Measurements from ENCODE around the gene KRTAP10-1.
"Not testable (repeated sequence)": the region's sequence is repeated elsewhere in the genome, so short reads cannot be mapped to it uniquely, and the experiment has no call there.

Gene KRTAP10-1

GRCh38 chr21:44568261-44568660 lies 28.3 kb upstream of the KRTAP10-1 start:
- Histone ChIP-seq H3K9me3 (ENCODE audit: insufficient read depth, low read depth, low read length) (no peaks in the 10 kb centered on the region; the same call in 1 of the 2 replicates), H3K27me3 (ENCODE audit: insufficient read depth, low read length) (no peaks in the 10 kb centered on the region), H3K27ac (ENCODE audit: low read length) (no peak overlapping the region), H3K4me3 (ENCODE audit: low read length) (no peak overlapping the region), H3K9ac (ENCODE audit: low read depth, low read length) (no peak overlapping the region), H3K4me1 (ENCODE audit: insufficient read depth, low read length) (no peaks in the 10 kb centered on the region), H3K36me3 (ENCODE audit: insufficient read depth, low read depth, low read length) (no peaks in the 10 kb centered on the region)

- no peaks in the 10 kb centered on the region for H3K36me3 ChIP-seq (ENCODE audit: insufficient read depth, low read depth, low read length)
- H3K9me3 ChIP-seq (ENCODE audit: insufficient read depth, low read depth, low read length), result no peaks in the 10 kb centered on the region; the same call in 1 of the 2 replicates
- H3K27me3 ChIP-seq (ENCODE audit: insufficient read depth, low read length), result no peaks in the 10 kb centered on the region
- no peak overlapping the region for H3K27ac ChIP-seq (ENCODE audit: low read length)
- H3K9ac ChIP-seq (ENCODE audit: low read depth, low read length), result no peak overlapping the region
- no peak overlapping the region for H3K4me3 ChIP-seq (ENCODE audit: low read length)
- no peaks in the 10 kb centered on the region for H3K4me1 ChIP-seq (ENCODE audit: insufficient read depth, low read length)
These were observed 27.6 kb upstream of the KRTAP10-1 start for GRCh38 chr21:44567481-44568171.

GRCh38 chr21:44566403-44566802 lies 26.4 kb upstream of the KRTAP10-1 start:
- H3K27me3 ChIP-seq (ENCODE audit: insufficient read depth, low read length), result no peaks in the 10 kb centered on the region
- no peaks in the 10 kb centered on the region for H3K36me3 ChIP-seq (ENCODE audit: insufficient read depth, low read depth, low read length)
- H3K9ac ChIP-seq (ENCODE audit: low read depth, low read length), result no peak overlapping the region
- H3K27ac ChIP-seq (ENCODE audit: low read length), result no peak overlapping the region
- no peak overlapping the region for H3K4me3 ChIP-seq (ENCODE audit: low read length)
- no peaks in the 10 kb centered on the region; the same call in 1 of the 2 replicates for H3K9me3 ChIP-seq (ENCODE audit: insufficient read depth, low read depth, low read length)
- no peaks in the 10 kb centered on the region for H3K4me1 ChIP-seq (ENCODE audit: insufficient read depth, low read length)

GRCh38 chr21:44564886-44565598 lies 25.0 kb upstream of the KRTAP10-1 start:
- no peaks in the 10 kb centered on the region for H3K4me1 ChIP-seq (ENCODE audit: insufficient read depth, low read length)
- no peak overlapping the region for H3K4me3 ChIP-seq (ENCODE audit: low read length)
- no peaks in the 10 kb centered on the region for H3K27me3 ChIP-seq (ENCODE audit: insufficient read depth, low read length)
- H3K27ac ChIP-seq (ENCODE audit: low read length), result no peak overlapping the region
- no peaks in the 10 kb centered on the region for H3K9me3 ChIP-seq (ENCODE audit: insufficient read depth, low read depth, low read length)
- H3K36me3 ChIP-seq (ENCODE audit: insufficient read depth, low read depth, low read length), result no peaks in the 10 kb centered on the region
- no peak overlapping the region for H3K9ac ChIP-seq (ENCODE audit: low read depth, low read length)

GRCh38 chr21:44564099-44564498 lies 24.1 kb upstream of the KRTAP10-1 start:
- Histone ChIP-seq H3K4me1 (ENCODE audit: insufficient read depth, low read length) (no peaks in the 10 kb centered on the region), H3K27me3 (ENCODE audit: insufficient read depth, low read length) (no peaks in the 10 kb centered on the region), H3K9ac (ENCODE audit: low read depth, low read length) (no peak overlapping the region), H3K4me3 (ENCODE audit: low read length) (no peak overlapping the region), H3K36me3 (ENCODE audit: insufficient read depth, low read depth, low read length) (no peaks in the 10 kb centered on the region), H3K9me3 (ENCODE audit: insufficient read depth, low read depth, low read length) (no peaks in the 10 kb centered on the region), H3K27ac (ENCODE audit: low read length) (no peak overlapping the region)

GRCh38 chr21:44558695-44559094 lies 18.7 kb upstream of the KRTAP10-1 start, which contains the start of gene KRTAP10-3:
Gene KRTAP10-3, minus strand, starts transcription at chr21:44558795. Its CDS starts 80 bp downstream, at chr21:44558715.
- Histone ChIP-seq H3K27me3 (ENCODE audit: insufficient read depth, low read length) (no peaks in the 10 kb centered on the region), H3K27ac (ENCODE audit: low read length) (no peak within 1 kb of the TSS), H3K4me3 (ENCODE audit: low read length) (no peak within 1 kb of the TSS), H3K9me3 (ENCODE audit: insufficient read depth, low read depth, low read length) (no peaks in the 10 kb centered on the region), H3K36me3 (ENCODE audit: insufficient read depth, low read depth, low read length) (no peaks in the 10 kb centered on the region), H3K4me1 (ENCODE audit: insufficient read depth, low read length) (no peaks in the 10 kb centered on the region), H3K9ac (ENCODE audit: low read depth, low read length) (no peak within 1 kb of the TSS)

DNA sequence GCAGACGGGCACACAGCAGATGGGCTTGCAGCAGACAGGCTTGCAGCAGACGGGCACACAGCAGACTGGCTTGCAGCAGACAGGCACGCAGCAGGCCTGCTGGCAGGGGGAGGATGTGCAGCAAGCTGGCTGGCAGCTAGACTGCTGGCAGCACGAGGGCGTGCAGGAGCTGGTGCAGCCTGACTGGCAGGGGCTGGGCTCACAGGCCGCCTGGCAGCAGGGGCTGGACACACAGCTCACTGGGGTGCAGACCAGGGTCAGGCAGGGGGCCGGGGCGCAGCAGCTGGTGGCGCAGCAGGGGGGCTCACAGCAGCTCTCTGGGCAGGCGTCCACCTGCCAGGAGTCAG lies 18.3 kb upstream of the KRTAP10-1 start:
- not testable (repeated sequence) for H3K27ac ChIP-seq (ENCODE audit: low read length); H3K4me3 ChIP-seq (ENCODE audit: low read length); H3K36me3 ChIP-seq (ENCODE audit: insufficient read depth, low read depth, low read length); H3K27me3 ChIP-seq (ENCODE audit: insufficient read depth, low read length); H3K4me1 ChIP-seq (ENCODE audit: insufficient read depth, low read length); H3K9me3 ChIP-seq (ENCODE audit: insufficient read depth, low read depth, low read length); H3K9ac ChIP-seq (ENCODE audit: low read depth, low read length)

DNA sequence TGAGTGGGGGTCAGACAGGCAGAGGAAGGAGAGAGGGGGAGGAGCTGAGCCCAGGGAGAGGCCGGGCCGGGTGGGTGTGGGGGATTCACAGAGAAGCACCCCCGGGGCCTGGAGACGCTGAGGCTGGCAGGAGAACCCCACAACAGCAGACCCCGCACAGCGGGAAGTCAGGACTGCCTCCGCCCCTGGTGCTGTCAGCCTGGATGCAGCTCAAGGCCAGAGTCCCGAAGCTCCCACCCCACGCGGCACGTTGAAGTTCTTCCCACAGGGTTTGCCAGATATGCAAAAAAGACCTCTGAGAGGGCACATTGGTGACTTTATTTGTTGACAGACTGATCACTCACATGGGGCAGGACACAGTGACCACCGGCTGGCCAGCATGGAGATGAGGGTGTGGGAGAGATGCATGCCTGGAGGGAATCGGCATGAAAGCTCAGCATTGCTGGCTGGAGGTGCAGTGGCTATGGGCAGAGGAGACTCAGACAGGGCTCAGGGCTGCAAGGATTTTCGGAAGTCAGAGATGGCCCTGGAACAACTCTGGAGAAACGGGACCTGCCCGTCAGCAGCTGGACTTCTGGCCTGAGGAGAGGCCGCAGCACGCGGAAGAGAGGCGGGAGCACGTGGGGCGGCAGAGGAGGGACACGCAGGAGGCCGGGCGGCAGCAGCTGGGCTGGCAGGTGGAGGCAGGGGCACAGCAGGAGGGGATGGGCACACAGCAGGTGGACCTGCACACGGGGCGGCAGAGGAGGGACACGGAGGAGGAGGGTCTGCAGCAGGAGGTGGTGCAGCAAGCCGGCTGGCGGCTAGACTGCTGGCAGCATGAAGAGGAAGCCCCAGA lies 17.7 kb upstream of the KRTAP10-1 start:
- Histone ChIP-seq H3K36me3 (ENCODE audit: insufficient read depth, low read depth, low read length) (no peaks in the 10 kb centered on the region), H3K9ac (ENCODE audit: low read depth, low read length) (no peak overlapping the region), H3K4me3 (ENCODE audit: low read length) (no peak overlapping the region), H3K27ac (ENCODE audit: low read length) (no peak overlapping the region), H3K4me1 (ENCODE audit: insufficient read depth, low read length) (no peaks in the 10 kb centered on the region), H3K9me3 (ENCODE audit: insufficient read depth, low read depth, low read length) (no peaks in the 10 kb centered on the region), H3K27me3 (ENCODE audit: insufficient read depth, low read length) (no peaks in the 10 kb centered on the region)

- Histone ChIP-seq H3K27me3 (ENCODE audit: insufficient read depth, low read length) (no peaks in the 10 kb centered on the region), H3K9me3 (ENCODE audit: insufficient read depth, low read depth, low read length) (no peaks in the 10 kb centered on the region), H3K4me3 (ENCODE audit: low read length) (no peak overlapping the region), H3K36me3 (ENCODE audit: insufficient read depth, low read depth, low read length) (no peaks in the 10 kb centered on the region), H3K9ac (ENCODE audit: low read depth, low read length) (no peak overlapping the region), H3K27ac (ENCODE audit: low read length) (no peak overlapping the region), H3K4me1 (ENCODE audit: insufficient read depth, low read length) (no peaks in the 10 kb centered on the region)
These were observed 16.9 kb upstream of the KRTAP10-1 start for GRCh38 chr21:44556879-44557278.

GRCh38 chr21:44555200-44555875 lies 15.3 kb upstream of the KRTAP10-1 start:
- no peaks in the 10 kb centered on the region for H3K4me1 ChIP-seq (ENCODE audit: insufficient read depth, low read length)

DNA sequence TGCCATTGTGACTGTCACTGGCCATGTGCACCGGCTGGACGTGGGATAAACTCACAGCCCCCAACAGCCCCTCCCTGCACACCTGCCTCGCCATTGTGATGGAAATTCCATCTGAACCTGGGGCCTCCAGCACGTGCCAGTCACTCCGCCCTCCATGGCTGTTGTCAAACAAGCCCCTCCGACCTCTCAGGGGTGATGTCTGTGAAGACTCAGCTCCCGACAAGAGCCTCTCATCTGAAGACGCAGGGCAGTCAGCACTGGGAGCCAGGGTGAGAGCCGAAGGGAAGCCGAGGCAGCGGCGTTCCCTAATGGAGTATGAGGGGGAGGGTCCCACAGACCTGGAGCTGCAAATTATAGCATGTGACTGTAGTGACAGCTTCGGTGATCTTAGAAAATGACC lies 12.7 kb upstream of the KRTAP10-1 start:
- no peaks in the 10 kb centered on the region for H3K27me3 ChIP-seq (ENCODE audit: insufficient read depth, low read length)
- no peak overlapping the region for H3K9ac ChIP-seq (ENCODE audit: low read depth, low read length)
- H3K27ac ChIP-seq (ENCODE audit: low read length), result no peak overlapping the region
- H3K36me3 ChIP-seq (ENCODE audit: insufficient read depth, low read depth, low read length), result no peaks in the 10 kb centered on the region
- H3K4me1 ChIP-seq (ENCODE audit: insufficient read depth, low read length), result peaks cover 13% of the 10 kb centered on the region; the same call in 1 of the 2 replicates
- H3K9me3 ChIP-seq (ENCODE audit: insufficient read depth, low read depth, low read length), result no peaks in the 10 kb centered on the region
- H3K4me3 ChIP-seq (ENCODE audit: low read length), result no peak overlapping the region

More at GRCh38 chr21:44555200-44555875, 15.3 kb upstream of the KRTAP10-1 start:
- Histone ChIP-seq H3K9me3 (ENCODE audit: insufficient read depth, low read depth, low read length) (no peaks in the 10 kb centered on the region), H3K9ac (ENCODE audit: low read depth, low read length) (no peak overlapping the region), H3K36me3 (ENCODE audit: insufficient read depth, low read depth, low read length) (no peaks in the 10 kb centered on the region), H3K27ac (ENCODE audit: low read length) (no peak overlapping the region), H3K27me3 (ENCODE audit: insufficient read depth, low read length) (no peaks in the 10 kb centered on the region), H3K4me3 (ENCODE audit: low read length) (no peak overlapping the region)

All from iPS-20b (cell line).